Testis (tissue), 3 donors: Measurements from ENCODE around the gene LEF1. TPM values are rescaled to one million over a fixed set of nuclear protein-coding genes. Genes with fewer than 3 reads are reported as not detected.

Experiments
- DNase-seq: peaks from one replicate; pipeline ENCODE4 v3.0.0-alpha.2; 2019
- H3K27ac ChIP-seq, 2 donors: fragments of 200-600 bp; sonication (generic); one replicate each; pipeline ENCODE4 v1.5.1; 2019
- H3K27me3 ChIP-seq: fragments of 200-600 bp; sonication (generic); one replicate; pipeline ENCODE4 v1.5.1; 2019
- H3K36me3 ChIP-seq: fragments of 200-600 bp; sonication (generic); one replicate; pipeline ENCODE4 v1.5.1; 2017; ENCODE audit warnings: low read depth; ENCODE audit errors: missing control alignments
- H3K4me1 ChIP-seq: fragments of 200-600 bp; sonication (generic); one replicate; pipeline ENCODE4 v1.5.1; 2019
- H3K4me3 ChIP-seq, 2 donors: fragments of 200-600 bp; sonication (generic); one replicate each; pipeline ENCODE4 v1.5.1; 2017 to 2019
- H3K9me3 ChIP-seq: fragments of 200-600 bp; sonication (generic); one replicate; pipeline ENCODE4 v1.5.1; 2017
- POLR2A ChIP-seq: fragments of 450-650 bp; IDR thresholded peaks from one replicate; pipeline ENCODE4 v1.6.1; 2017; ENCODE audit warnings: antibody characterized with exemption, mild to moderate bottlenecking, moderate library complexity
- WGBS, 2 donors: methylation state at CpG; one replicate each; pipeline ENCODE4 v1.1.5; 2018; 5-methylcytosine and 5-hydroxymethylcytosine counted together
- intact Hi-C: fragments of 100-400 bp; cut with DNase I; formaldehyde crosslinking; loops from one replicate; pipeline ENCODE4 v1.15.1; 2023; ENCODE audit warnings: low total_unique reads
- polyA plus RNA-seq: library from polyadenylated mRNA; stranded (reverse); fragments of 350-450 nt; fragmentation: Illumina TruSeq; extraction: RNeasy Lipid Tissue Mini Kit (QIAGEN cat#74804); gene quantifications from one replicate; pipeline ENCODE4 v1.2.3, GENCODE V29; 2014; ENCODE audit warnings: low read depth, low replicate concordance; ENCODE audit not compliant: insufficient read depth
- total RNA-seq, 2 donors: library from RNA; depleted of rRNA; stranded (reverse); fragments of >200 nt; gene quantifications; one replicate each; pipeline ENCODE4 v1.2.3, GENCODE V29; 2016
- TF ChIP-seq, protein P1 (sequence below), 3 experiments: fragments of 450-650 bp in 2 of 3; fragments of 200-600 bp in 1 of 3; sonication (generic) in 1 of 3; IDR thresholded peaks; one replicate each; pipeline ENCODE4 v1.5.1; 2016 to 2019; ENCODE audit warnings: antibody characterized with exemption in 3 of 3, mild to moderate bottlenecking in 2 of 3, moderate library complexity in 1 of 3

Gene LEF1
- total and polyA plus RNA-seq, 3 donors from 2014 or later: 35.0 to 63.5 (median 37.1) TPM

- H3K4me3 ChIP-seq: no peak overlapping the region
- TF ChIP-seq, protein P1, sequence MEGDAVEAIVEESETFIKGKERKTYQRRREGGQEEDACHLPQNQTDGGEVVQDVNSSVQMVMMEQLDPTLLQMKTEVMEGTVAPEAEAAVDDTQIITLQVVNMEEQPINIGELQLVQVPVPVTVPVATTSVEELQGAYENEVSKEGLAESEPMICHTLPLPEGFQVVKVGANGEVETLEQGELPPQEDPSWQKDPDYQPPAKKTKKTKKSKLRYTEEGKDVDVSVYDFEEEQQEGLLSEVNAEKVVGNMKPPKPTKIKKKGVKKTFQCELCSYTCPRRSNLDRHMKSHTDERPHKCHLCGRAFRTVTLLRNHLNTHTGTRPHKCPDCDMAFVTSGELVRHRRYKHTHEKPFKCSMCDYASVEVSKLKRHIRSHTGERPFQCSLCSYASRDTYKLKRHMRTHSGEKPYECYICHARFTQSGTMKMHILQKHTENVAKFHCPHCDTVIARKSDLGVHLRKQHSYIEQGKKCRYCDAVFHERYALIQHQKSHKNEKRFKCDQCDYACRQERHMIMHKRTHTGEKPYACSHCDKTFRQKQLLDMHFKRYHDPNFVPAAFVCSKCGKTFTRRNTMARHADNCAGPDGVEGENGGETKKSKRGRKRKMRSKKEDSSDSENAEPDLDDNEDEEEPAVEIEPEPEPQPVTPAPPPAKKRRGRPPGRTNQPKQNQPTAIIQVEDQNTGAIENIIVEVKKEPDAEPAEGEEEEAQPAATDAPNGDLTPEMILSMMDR (IDR thresholded peaks at IDR 0.05): no peak
- no peak for TF ChIP-seq POLR2A
- no peaks in the 10 kb centered on the region for H3K9me3 ChIP-seq
- intact Hi-C loops: no loop called here
- no peak for DNase-seq
- H3K27ac ChIP-seq: no peak overlapping the region
- 66 to 71% methylated on average over 4 of the region's 4 CpGs for WGBS, 2 donors
- no peaks in the 10 kb centered on the region for H3K27me3 ChIP-seq
- H3K4me1 ChIP-seq: no peaks in the 10 kb centered on the region
- no peaks in the 10 kb centered on the region for H3K36me3 ChIP-seq
Observed at GRCh38 chr4:108135549-108136209, 33.1 kb downstream of the LEF1 start.

- Histone ChIP-seq H3K9me3 (no peaks in the 10 kb centered on the region), H3K4me3 (no peak overlapping the region), H3K27ac (no peak overlapping the region), H3K4me1 (no peaks in the 10 kb centered on the region), H3K27me3 (no peaks in the 10 kb centered on the region), H3K36me3 (no peaks in the 10 kb centered on the region)
- TF ChIP-seq, protein P1 (IDR thresholded peaks at IDR 0.05): no peak
- TF ChIP-seq POLR2A: no peak
- intact Hi-C loops: no loop called here
- DNase-seq: no peak
- WGBS, 2 donors: 96 to 97% methylated on average over 4 of the region's 4 CpGs
Observed at GRCh38 chr4:108130955-108131354, 37.8 kb downstream of the LEF1 start.

DNA sequence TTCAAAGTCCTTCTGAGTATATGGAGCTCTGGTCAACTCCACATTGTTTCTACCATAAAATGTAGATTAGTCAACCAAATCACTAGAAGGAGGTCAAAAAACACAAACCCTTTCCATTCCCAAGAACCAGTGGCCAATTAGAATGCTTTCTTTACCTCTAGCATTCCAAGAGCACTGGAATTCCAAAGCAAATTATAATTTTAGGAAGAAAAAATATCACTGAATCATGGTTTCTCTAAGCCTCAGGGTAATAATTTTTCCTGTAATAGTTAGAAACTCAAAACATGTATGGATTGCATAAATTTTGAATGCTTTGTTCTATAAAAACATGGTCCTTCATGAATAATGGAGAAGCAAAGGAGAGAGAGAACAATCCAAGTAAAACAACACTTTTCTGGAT is 39.5 kb downstream of the LEF1 start:
- H3K4me1 ChIP-seq: no peaks in the 10 kb centered on the region
- H3K4me3 ChIP-seq: no peak overlapping the region
- H3K27me3 ChIP-seq: no peaks in the 10 kb centered on the region
- no peaks in the 10 kb centered on the region for H3K36me3 ChIP-seq
- TF ChIP-seq, protein P1 (IDR thresholded peaks at IDR 0.05): no peak
- TF ChIP-seq POLR2A: no peak
- no peaks in the 10 kb centered on the region for H3K9me3 ChIP-seq
- intact Hi-C loops: no loop called here
- no peak overlapping the region for H3K27ac ChIP-seq
- DNase-seq: no peak

- TF ChIP-seq, protein P1 (IDR thresholded peaks at IDR 0.05): no peak
- no peak for TF ChIP-seq POLR2A
- Histone ChIP-seq H3K36me3 (no peaks in the 10 kb centered on the region), H3K9me3 (no peaks in the 10 kb centered on the region), H3K27me3 (no peaks in the 10 kb centered on the region), H3K4me3 (no peak overlapping the region), H3K27ac (no peak overlapping the region), H3K4me1 (no peaks in the 10 kb centered on the region)
- DNase-seq: no peak
- intact Hi-C loops: no loop called here
- WGBS, 2 donors: 88 to 90% methylated on average over 3 of the region's 3 CpGs
Observed at GRCh38 chr4:108126806-108127205, 41.9 kb downstream of the LEF1 start.

GRCh38 chr4:108120789-108121188 is 47.9 kb downstream of the LEF1 start:
- Histone ChIP-seq H3K27ac (no peak overlapping the region), H3K36me3 (no peaks in the 10 kb centered on the region), H3K4me3 (no peak overlapping the region), H3K27me3 (no peaks in the 10 kb centered on the region), H3K4me1 (no peaks in the 10 kb centered on the region), H3K9me3 (no peaks in the 10 kb centered on the region)
- 84 to 92% methylated on average over 2 of the region's 2 CpGs for WGBS, 2 donors
- TF ChIP-seq, protein P1 (IDR thresholded peaks at IDR 0.05): no peak
- TF ChIP-seq POLR2A: no peak
- intact Hi-C loops: no loop called here
- no peak for DNase-seq
